HCT116 (cell line): Measurements from ENCODE around the gene DCTN2.

Experiments
- CEBPB ChIP-seq: IDR thresholded peaks from 2 replicates; pipeline ENCODE4 v1.6.1; 2012; ENCODE audit warnings: low read depth
- EZH2 ChIP-seq: fragments of 200-600 bp; sonication (generic); IDR thresholded peaks from 2 replicates; pipeline ENCODE4 v1.6.1; 2017; ENCODE audit warnings: antibody characterized with exemption, mixed run types
- JUND ChIP-seq: IDR thresholded peaks from 2 replicates; pipeline ENCODE4 v1.6.1; 2012
- POLR2A ChIP-seq: IDR thresholded peaks from 2 replicates; pipeline ENCODE4 v1.7.0; 2011; ENCODE audit warnings: borderline replicate concordance; ENCODE audit not compliant: insufficient read depth, insufficient read length; ENCODE audit errors: extremely low read depth
- POLR2AphosphoS5 ChIP-seq: IDR thresholded peaks from 2 replicates; pipeline ENCODE4 v1.6.1; 2011; ENCODE audit warnings: mild to moderate bottlenecking, low read depth, low read length, moderate library complexity
- ZFX ChIP-seq: fragments of 450-650 bp; IDR thresholded peaks from 2 replicates; pipeline ENCODE4 v1.6.1; 2017
- TF ChIP-seq, protein P1 (sequence below), 3 experiments: fragments of 200-600 bp in 1 of 3; sonication (generic) in 1 of 3; IDR thresholded peaks in 2 of 3; conservative IDR thresholded peaks in 1 of 3; 2 replicates each; pipeline ENCODE4 v1.5.1; 2012 to 2017; ENCODE audit warnings: low read depth in 2 of 3, low read length in 2 of 3, antibody characterized with exemption in 1 of 3, borderline replicate concordance in 1 of 3, control low read depth in 1 of 3, mild to moderate bottlenecking in 1 of 3, mixed read lengths in 1 of 3, mixed run types in 1 of 3, moderate library complexity in 1 of 3; ENCODE audit not compliant: insufficient read depth in 1 of 3
- TF ChIP-seq, protein P2 (sequence below): IDR thresholded peaks from 2 replicates; pipeline ENCODE4 v1.6.1; 2011; ENCODE audit warnings: mild to moderate bottlenecking, low read length, moderate library complexity; ENCODE audit not compliant: insufficient replicate concordance; ENCODE audit errors: extremely low read depth
- TF ChIP-seq, protein P3 (sequence below): IDR thresholded peaks from 2 replicates; pipeline ENCODE4 v1.6.1; 2012; ENCODE audit warnings: low read depth

DNA sequence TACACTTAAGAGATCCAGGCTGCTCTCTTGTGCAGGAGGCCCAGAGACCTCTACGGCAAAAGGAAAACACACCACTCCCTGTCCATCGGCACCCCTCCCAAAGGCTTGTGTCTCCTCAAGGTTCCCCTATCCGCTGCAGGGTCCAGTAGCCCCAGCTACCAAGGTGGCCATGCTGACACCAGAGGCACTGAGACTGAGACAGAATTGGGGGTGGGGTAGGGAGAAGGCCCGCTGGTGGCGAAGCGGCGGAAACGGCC is 27.3 kb downstream of the DCTN2 start:
- TF ChIP-seq, protein P1, sequence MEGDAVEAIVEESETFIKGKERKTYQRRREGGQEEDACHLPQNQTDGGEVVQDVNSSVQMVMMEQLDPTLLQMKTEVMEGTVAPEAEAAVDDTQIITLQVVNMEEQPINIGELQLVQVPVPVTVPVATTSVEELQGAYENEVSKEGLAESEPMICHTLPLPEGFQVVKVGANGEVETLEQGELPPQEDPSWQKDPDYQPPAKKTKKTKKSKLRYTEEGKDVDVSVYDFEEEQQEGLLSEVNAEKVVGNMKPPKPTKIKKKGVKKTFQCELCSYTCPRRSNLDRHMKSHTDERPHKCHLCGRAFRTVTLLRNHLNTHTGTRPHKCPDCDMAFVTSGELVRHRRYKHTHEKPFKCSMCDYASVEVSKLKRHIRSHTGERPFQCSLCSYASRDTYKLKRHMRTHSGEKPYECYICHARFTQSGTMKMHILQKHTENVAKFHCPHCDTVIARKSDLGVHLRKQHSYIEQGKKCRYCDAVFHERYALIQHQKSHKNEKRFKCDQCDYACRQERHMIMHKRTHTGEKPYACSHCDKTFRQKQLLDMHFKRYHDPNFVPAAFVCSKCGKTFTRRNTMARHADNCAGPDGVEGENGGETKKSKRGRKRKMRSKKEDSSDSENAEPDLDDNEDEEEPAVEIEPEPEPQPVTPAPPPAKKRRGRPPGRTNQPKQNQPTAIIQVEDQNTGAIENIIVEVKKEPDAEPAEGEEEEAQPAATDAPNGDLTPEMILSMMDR (IDR thresholded peaks at IDR 0.05 in 2 of 3, conservative IDR thresholded peaks at IDR 0.05 in 1 of 3; ENCODE audit: borderline replicate concordance in 1 of 3, insufficient read depth in 1 of 3, low read depth in 2 of 3, low read length in 2 of 3): no peak
- TF ChIP-seq JUND (no peak), CEBPB (no peak), POLR2A (no peak), POLR2AphosphoS5 (no peak), ZFX (no peak), EZH2 (no peak)
- TF ChIP-seq, protein P2, sequence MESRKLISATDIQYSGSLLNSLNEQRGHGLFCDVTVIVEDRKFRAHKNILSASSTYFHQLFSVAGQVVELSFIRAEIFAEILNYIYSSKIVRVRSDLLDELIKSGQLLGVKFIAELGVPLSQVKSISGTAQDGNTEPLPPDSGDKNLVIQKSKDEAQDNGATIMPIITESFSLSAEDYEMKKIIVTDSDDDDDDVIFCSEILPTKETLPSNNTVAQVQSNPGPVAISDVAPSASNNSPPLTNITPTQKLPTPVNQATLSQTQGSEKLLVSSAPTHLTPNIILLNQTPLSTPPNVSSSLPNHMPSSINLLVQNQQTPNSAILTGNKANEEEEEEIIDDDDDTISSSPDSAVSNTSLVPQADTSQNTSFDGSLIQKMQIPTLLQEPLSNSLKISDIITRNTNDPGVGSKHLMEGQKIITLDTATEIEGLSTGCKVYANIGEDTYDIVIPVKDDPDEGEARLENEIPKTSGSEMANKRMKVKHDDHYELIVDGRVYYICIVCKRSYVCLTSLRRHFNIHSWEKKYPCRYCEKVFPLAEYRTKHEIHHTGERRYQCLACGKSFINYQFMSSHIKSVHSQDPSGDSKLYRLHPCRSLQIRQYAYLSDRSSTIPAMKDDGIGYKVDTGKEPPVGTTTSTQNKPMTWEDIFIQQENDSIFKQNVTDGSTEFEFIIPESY: no peak
- TF ChIP-seq, protein P3, sequence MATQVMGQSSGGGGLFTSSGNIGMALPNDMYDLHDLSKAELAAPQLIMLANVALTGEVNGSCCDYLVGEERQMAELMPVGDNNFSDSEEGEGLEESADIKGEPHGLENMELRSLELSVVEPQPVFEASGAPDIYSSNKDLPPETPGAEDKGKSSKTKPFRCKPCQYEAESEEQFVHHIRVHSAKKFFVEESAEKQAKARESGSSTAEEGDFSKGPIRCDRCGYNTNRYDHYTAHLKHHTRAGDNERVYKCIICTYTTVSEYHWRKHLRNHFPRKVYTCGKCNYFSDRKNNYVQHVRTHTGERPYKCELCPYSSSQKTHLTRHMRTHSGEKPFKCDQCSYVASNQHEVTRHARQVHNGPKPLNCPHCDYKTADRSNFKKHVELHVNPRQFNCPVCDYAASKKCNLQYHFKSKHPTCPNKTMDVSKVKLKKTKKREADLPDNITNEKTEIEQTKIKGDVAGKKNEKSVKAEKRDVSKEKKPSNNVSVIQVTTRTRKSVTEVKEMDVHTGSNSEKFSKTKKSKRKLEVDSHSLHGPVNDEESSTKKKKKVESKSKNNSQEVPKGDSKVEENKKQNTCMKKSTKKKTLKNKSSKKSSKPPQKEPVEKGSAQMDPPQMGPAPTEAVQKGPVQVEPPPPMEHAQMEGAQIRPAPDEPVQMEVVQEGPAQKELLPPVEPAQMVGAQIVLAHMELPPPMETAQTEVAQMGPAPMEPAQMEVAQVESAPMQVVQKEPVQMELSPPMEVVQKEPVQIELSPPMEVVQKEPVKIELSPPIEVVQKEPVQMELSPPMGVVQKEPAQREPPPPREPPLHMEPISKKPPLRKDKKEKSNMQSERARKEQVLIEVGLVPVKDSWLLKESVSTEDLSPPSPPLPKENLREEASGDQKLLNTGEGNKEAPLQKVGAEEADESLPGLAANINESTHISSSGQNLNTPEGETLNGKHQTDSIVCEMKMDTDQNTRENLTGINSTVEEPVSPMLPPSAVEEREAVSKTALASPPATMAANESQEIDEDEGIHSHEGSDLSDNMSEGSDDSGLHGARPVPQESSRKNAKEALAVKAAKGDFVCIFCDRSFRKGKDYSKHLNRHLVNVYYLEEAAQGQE: no peak
